CD4-positive, alpha-beta T cell treated with Interferon alpha-2 for 1 hour (primary cell): ENCODE results near the gene THAP3.

ENCODE experiments used
- DNase-seq, 2 donors: peaks; one replicate each; pipeline ENCODE4 v3.0.0-alpha.2; 2020 to 2022

The THAP3 gene

GRCh38 chr1:6613361-6614018 is 11.2 kb upstream of the THAP3 start, which contains the start of gene PHF13:
PHF13 (plus strand) TSS chr1:6613731; CDS start chr1:6614067, 336 bp downstream.
- peak; percentile 99 to 100 for DNase-seq

GRCh38 chr1:6614019-6614928 is 10.4 kb upstream of the THAP3 start:
- DNase-seq: peak; percentile 33 to 67

- no peak for DNase-seq
Observed at GRCh38 chr1:6614929-6615785, 9.5 kb upstream of the THAP3 start.

GRCh38 chr1:6619045-6619444 is 5.6 kb upstream of the THAP3 start:
- DNase-seq: no peak

- no peak for DNase-seq
Observed at GRCh38 chr1:6621429-6622391, 3.0 kb upstream of the THAP3 start.

- DNase-seq: no peak
Observed at GRCh38 chr1:6622396-6623152, 2.1 kb upstream of the THAP3 start.

- DNase-seq: no peak
Observed at GRCh38 chr1:6623269-6623965, 1.3 kb upstream of the THAP3 start.

- peak in 1 of 2 donors; percentile 16 for DNase-seq
Observed at GRCh38 chr1:6625584-6626149, 999 bp downstream of the THAP3 start.

- DNase-seq: no peak
Observed at GRCh38 chr1:6627031-6627430, 2.4 kb downstream of the THAP3 start.

- DNase-seq: no peak
Observed at GRCh38 chr1:6627841-6628545, 3.3 kb downstream of the THAP3 start.

GRCh38 chr1:6628971-6629479 is 4.4 kb downstream of the THAP3 start:
- no peak for DNase-seq

- no peak for DNase-seq
Observed at GRCh38 chr1:6630027-6630426, 5.4 kb downstream of the THAP3 start.

GRCh38 chr1:6631058-6631457 is 6.4 kb downstream of the THAP3 start:
- no peak for DNase-seq

- no peak for DNase-seq
Observed at GRCh38 chr1:6632588-6633514, 8.2 kb downstream of the THAP3 start.

- DNase-seq: peak; percentile 28 to 57
Observed at GRCh38 chr1:6634371-6635052, 9.8 kb downstream of the THAP3 start.

- DNase-seq: no peak
Observed at GRCh38 chr1:6635161-6635909, 10.7 kb downstream of the THAP3 start.
